GM19240 (cell line): Measurements from ENCODE around the gene RPSA.
"Not testable (repeated sequence)": the region's sequence is repeated elsewhere in the genome, so short reads cannot be mapped to it uniquely, and the experiment has no call there.

Experiments used
- DNase-seq: peaks from one replicate; pipeline ENCODE4 v3.0.0; 2011; ENCODE audit warnings: low spot score; ENCODE audit not compliant: insufficient read length

The RPSA gene

DNA sequence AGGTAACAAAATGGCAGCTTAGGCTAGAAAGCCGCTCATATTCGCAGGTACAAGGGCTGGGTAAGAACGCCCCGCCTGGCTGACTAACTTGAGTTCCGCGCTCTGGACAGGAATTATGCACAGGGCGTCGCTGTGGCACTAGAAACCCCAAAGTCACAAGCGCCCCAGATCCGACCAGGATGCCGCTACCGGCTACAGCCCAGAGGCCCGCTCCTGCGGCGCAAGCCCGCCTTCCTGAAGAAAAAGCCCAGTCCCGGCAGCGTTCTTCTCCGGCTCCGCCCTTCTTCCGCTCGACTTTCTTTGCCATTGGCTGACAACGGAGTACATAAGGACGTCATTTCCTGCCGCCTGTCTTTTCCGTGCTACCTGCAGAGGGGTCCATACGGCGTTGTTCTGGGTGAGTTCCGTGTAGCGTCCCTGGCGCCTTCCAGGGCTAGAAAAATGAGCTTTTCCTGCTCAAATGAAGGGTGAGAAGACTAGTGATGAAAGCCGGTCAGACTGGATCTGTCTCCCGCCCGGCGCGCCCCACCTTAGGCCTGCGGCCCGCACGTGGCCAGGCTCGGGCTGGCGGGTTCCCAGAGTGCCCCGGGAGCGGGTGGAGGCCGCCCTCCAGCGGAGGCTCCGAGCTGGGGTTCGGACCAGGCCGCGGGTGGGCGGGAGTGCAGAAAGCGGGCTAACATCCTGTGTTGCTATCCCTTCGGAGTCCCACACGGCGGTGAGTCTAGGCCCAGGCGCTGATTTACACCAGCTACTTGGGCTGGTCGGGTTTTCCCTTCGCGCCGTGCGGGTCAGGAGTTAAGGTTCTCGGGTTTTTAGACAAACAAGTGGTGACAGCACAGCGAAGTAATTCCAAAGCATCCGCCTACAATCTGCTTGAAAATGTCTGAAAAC is at the start of gene RPSA:
Gene RPSA, plus strand, starts transcription at position 353 of the 891 bp plus-strand sequence. CDS start 934 bp downstream, outside the sequence.
- peak; percentile 80 for DNase-seq

DNA sequence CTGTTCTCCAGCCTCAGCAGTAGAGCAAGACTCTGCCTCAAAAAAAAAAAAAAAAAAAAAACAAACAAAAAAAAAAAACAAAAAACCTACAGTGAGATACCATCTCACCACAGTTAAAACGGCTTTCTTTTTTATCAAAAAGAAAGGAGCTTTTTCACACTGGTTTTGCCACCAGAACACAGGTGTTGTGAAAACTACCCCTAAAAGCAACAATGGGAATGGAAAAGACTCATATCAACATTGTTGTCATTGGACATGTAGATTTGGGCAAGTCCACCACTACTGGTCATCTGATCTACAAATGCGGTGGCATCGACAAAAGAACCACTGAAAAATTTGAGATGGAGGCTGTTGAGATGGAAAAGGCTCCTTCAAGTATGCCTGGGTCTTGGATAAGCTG is 48.2 kb upstream of the RPSA start:
- no peak for DNase-seq

GRCh38 chr3:39361252-39361927 is 45.1 kb upstream of the RPSA start:
- DNase-seq = no peak

DNA sequence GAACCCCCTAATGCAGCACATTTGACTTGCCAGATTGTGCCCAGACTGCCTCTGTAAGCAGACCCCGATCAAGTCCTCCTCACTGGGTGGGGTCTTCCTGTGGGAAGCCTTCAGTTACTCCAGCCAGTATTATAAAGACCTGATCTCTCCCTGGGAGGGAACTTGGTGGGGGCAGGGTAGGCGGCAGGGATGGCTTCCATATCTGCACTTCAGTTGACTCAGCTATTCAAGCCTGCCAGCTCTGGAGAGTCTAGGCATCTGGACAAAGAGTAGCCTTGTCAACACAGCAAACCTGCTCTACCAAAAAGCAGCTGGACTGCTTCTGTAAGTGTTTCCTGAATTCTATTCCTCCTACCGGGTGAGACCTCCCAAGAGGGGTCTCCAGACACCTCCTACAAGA is 44.3 kb upstream of the RPSA start:
- no peak for DNase-seq

- no peak for DNase-seq
Observed at GRCh38 chr3:39362812-39363211, 43.7 kb upstream of the RPSA start.

- DNase-seq = not testable (repeated sequence)
Observed at GRCh38 chr3:39370450-39370849, 36.1 kb upstream of the RPSA start.

DNA sequence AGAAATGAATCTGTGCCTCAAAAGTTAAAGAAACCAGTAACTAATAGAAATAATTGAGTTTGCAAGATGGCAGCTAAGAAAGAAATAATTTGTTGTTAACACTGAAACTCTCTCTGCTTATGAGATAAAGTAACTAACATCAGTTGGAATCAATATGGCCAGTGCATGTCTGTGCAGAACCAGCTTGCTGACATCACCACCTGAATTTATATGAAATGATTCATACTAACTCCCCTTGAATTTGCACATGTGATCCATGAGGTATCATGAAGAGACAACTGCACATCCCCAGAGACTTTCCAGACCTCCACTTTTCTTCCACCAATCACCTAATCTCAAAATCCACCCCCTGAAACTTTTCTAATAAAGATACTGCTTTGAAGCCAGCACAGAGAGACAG is 33.7 kb upstream of the RPSA start:
- DNase-seq = no peak

DNA sequence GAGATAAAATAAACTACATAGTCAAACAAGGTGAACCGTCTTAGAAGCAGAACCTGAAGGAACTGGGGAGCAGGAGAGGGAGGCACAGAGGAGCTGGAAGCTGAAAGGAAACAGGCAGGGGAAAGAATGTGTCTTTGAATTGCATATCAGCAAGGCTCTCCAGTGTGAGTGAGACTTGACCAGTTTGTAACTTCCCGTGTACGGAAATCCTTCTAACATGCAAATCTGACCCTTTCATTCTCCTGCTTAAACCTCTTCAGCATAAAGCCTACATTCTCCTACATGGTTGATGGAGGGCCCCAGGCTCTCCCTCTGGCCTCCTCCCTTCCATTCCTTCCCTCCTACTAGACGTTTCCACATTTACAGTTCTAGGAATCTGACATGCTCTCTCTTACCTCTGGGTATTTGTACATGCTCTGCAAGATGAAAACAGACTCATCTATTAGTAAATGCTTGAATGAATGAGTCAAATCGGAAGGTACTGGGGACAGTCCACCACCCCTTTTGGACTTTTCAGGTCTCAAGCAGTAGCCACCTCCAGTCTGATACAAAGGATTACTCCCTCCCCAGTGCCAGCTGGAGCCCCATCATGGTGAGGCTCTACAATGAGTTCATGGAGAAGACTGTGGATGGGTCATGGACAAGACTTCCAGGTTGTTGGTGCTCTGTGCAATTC is 29.4 kb upstream of the RPSA start:
- DNase-seq = no peak

GRCh38 chr3:39378088-39378487 is 28.4 kb upstream of the RPSA start:
- no peak for DNase-seq

GRCh38 chr3:39378957-39379777 is 27.4 kb upstream of the RPSA start:
- no peak for DNase-seq

- DNase-seq = no peak
Observed at GRCh38 chr3:39379778-39380155, 26.8 kb upstream of the RPSA start.

DNA sequence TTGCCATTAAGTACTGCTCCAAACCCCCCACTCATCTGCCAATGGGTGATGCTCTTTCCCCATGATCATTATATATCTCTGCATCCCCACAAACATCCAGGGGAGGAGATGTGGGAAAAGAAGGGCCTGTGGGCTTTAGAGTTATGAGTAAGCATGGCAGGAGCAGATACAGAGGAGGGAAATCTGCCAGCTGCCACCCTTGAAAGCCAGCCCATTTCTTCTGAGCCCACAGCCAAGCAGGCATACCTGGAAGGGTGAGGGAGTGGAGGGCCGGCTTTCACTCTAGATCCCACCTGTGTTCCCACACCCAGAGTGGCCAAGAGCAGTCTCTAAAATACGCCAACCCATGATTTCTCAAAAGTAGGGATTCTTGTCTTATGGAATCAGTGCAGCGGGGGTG is 25.1 kb upstream of the RPSA start:
- no peak for DNase-seq

- peak; percentile 56 for DNase-seq
Observed at GRCh38 chr3:39383045-39383880, 23.3 kb upstream of the RPSA start, which contains the start of gene SLC25A38. SLC25A38 (plus strand) TSS chr3:39383370; CDS start chr3:39383725, 355 bp downstream.

DNA sequence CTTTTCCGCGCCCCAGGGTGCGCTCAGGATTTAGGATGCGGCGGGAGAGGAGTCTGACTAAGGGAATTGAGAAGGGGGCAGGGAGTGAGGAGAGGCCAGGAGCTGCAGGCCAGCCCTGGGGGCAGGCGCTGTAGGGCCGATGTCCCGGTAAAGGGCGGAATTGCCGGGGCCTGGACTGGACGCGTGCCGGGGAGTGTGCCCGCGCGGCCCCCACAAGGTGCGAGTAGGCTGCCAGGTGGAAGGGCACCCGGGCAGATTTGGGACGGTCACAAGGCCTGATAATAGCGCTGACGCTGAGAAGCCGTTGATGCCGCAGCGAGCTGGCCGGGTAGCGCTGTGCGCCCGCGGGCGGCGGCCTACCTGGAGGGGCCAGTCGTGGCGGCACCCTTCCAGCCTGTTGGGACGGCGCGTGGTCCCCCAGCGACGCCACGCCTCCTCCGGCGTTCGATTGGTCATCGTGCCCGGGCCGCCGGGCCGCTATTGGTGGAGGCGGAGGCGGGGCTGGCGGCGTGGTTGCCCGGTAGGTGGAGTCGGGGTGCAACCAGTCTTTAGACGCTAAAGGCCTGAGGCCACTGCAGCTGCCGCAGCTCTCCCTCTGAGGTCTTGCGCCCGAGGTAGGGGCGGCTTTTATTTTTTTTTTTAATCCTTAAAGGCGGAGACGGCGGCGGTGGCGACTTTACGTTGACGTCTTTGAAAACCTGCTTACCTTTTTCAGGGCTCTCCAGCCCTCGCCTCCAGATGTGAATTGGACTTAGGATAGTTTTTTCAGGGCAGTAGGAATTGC is 22.4 kb upstream of the RPSA start:
- DNase-seq = peak; percentile 85

GRCh38 chr3:39384665-39385000 is 21.9 kb upstream of the RPSA start:
- DNase-seq = no peak

DNA sequence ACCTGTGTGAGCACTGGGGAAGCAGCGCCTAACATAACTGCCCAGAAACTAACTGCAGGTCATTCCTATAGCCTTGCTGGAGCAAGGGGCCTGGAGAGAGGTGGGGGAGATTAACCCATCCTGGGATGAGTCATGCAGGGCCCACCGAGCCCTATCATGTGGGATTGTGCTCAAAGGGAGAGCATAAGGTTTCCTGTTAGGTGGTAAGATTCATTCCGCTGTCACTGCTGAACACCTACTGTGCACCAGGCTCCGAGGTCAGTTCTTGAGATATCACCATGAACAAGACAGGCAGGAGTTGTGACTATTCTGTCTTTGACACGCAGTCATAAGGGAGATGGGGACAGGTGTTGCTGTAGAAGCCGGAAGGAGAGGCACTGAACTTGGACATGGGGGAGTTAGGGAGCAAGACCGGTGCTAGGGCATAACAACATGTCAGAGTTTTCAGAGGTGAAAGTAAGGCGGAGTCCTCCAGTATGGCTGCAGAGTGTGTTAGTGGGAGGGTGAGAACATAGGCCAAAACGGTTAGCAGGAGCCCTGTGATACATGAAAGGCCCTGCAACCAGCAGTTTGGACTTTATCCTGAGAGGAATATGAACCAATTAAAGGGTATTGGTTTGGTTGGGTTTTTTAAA is 20.9 kb upstream of the RPSA start:
- DNase-seq = no peak

DNA sequence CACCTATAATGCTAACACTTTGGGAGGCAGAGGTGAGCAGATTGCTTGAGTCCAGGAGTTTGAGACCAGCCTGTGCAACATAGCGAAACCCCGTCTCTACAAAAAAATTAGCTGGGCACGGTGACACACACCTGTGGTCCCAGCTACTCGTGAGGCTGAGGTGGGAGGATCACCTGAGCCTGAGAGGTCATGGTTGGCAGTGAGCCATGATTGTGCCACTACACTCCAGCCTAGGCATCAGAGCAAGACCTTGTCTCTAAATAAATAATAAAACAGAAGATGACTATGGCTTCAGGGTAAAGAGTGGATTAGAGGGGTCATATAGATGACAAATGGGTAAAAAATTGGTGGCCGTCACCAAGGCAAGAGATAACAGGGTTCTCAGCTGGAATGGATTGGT is 20.2 kb upstream of the RPSA start:
- DNase-seq = no peak

GRCh38 chr3:39387411-39387975 is 19.0 kb upstream of the RPSA start:
- DNase-seq = no peak

DNA sequence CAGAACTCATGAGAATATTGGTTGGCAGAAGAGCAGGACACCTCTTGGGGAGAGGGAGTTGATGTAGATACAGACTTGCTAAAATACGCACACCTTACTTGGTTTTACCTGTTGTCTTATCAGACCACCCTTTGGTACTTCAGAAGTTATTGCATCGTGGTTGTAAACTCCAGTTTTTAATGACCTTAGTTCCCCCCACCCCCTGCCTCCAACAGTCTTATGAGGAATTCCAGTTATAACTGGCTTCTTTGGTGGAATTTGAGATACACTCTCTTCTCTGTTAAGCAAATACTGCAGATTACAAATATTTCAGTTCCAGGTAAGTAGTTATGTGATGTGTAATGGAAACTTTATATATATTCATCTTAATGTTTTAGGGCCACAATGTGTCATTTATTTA is 18.4 kb upstream of the RPSA start:
- DNase-seq = no peak
